Activated naive CD4-positive, alpha-beta T cell treated with anti-CD3 and anti-CD28 coated beads, Interleukin-2, amount 50 U/mL, for 24 hours (primary cell): ENCODE data around the gene TMED6.

Experiments
- H3K27ac Mint-ChIP-seq: one replicate; pipeline ENCODE4 v1.8.0; 2021; ENCODE audit warnings: mild to moderate bottlenecking, mixed read lengths
- H3K27me3 Mint-ChIP-seq: one replicate; pipeline ENCODE4 v1.8.0; 2021; ENCODE audit warnings: mixed read lengths
- H3K36me3 Mint-ChIP-seq: one replicate; pipeline ENCODE4 v1.8.0; 2021; ENCODE audit warnings: mixed read lengths
- H3K4me1 Mint-ChIP-seq: one replicate; pipeline ENCODE4 v1.8.0; 2021; ENCODE audit warnings: mixed read lengths
- H3K4me3 Mint-ChIP-seq: one replicate; pipeline ENCODE4 v1.8.0; 2021; ENCODE audit warnings: mild to moderate bottlenecking, mixed read lengths
- H3K9me3 Mint-ChIP-seq: one replicate; pipeline ENCODE4 v1.8.0; 2021; ENCODE audit warnings: mixed read lengths

TMED6 gene

GRCh38 chr16:69351309-69352027 is at the start of gene TMED6:
Gene TMED6 (minus strand): TSS chr16:69351786. CDS start chr16:69351753, 33 bp downstream.
- H3K4me3 Mint-ChIP-seq = no peak within 1 kb of the TSS
- no peak within 1 kb of the TSS for H3K27ac Mint-ChIP-seq
- H3K9me3 Mint-ChIP-seq = no peaks in the 10 kb centered on the region
- no peaks in the 10 kb centered on the region for H3K27me3 Mint-ChIP-seq
- peaks cover 1% of the 10 kb centered on the region for H3K36me3 Mint-ChIP-seq
- no peaks in the 10 kb centered on the region for H3K4me1 Mint-ChIP-seq

- Mint-ChIP-seq H3K9me3 (no peaks in the 10 kb centered on the region), H3K27me3 (no peaks in the 10 kb centered on the region), H3K27ac (no peak overlapping the region), H3K36me3 (no peaks in the 10 kb centered on the region), H3K4me3 (no peak overlapping the region), H3K4me1 (peaks cover 6% of the 10 kb centered on the region)
These were observed 47.8 kb upstream of the TMED6 start for GRCh38 chr16:69399361-69399760.

- Mint-ChIP-seq H3K27ac (no peak overlapping the region), H3K36me3 (no peaks in the 10 kb centered on the region), H3K4me1 (peaks cover 6% of the 10 kb centered on the region), H3K27me3 (no peaks in the 10 kb centered on the region), H3K4me3 (no peak overlapping the region), H3K9me3 (no peaks in the 10 kb centered on the region)
These were observed 46.4 kb upstream of the TMED6 start for GRCh38 chr16:69397821-69398521.

- no peaks in the 10 kb centered on the region for H3K27me3 Mint-ChIP-seq
- no peaks in the 10 kb centered on the region for H3K36me3 Mint-ChIP-seq
- H3K4me3 Mint-ChIP-seq = peak overlapping the region; percentile 5
- peaks cover 6% of the 10 kb centered on the region for H3K4me1 Mint-ChIP-seq
- H3K9me3 Mint-ChIP-seq = no peaks in the 10 kb centered on the region
- H3K27ac Mint-ChIP-seq = peak overlapping the region; percentile 27
These were observed 44.8 kb upstream of the TMED6 start for GRCh38 chr16:69396187-69397061.

- Mint-ChIP-seq H3K9me3 (no peaks in the 10 kb centered on the region), H3K4me3 (peak overlapping the region; percentile 5), H3K36me3 (no peaks in the 10 kb centered on the region), H3K4me1 (peaks cover 6% of the 10 kb centered on the region), H3K27me3 (no peaks in the 10 kb centered on the region), H3K27ac (peak overlapping the region; percentile 27)
These were observed 44.2 kb upstream of the TMED6 start for GRCh38 chr16:69395859-69396186.

- H3K4me1 Mint-ChIP-seq = peaks cover 6% of the 10 kb centered on the region
- H3K36me3 Mint-ChIP-seq = no peaks in the 10 kb centered on the region
- no peaks in the 10 kb centered on the region for H3K27me3 Mint-ChIP-seq
- H3K9me3 Mint-ChIP-seq = no peaks in the 10 kb centered on the region
- no peak overlapping the region for H3K27ac Mint-ChIP-seq
- H3K4me3 Mint-ChIP-seq = no peak overlapping the region
These were observed 42.6 kb upstream of the TMED6 start for GRCh38 chr16:69393898-69394849.

GRCh38 chr16:69386596-69386995 is 35.0 kb upstream of the TMED6 start:
- Mint-ChIP-seq H3K4me3 (peak overlapping the region; percentile 91), H3K27ac (no peak overlapping the region), H3K9me3 (no peaks in the 10 kb centered on the region), H3K27me3 (no peaks in the 10 kb centered on the region), H3K4me1 (peaks cover 28% of the 10 kb centered on the region), H3K36me3 (peaks cover 15% of the 10 kb centered on the region)

- peaks cover 15% of the 10 kb centered on the region for H3K36me3 Mint-ChIP-seq
- peak overlapping the region; percentile 97 for H3K27ac Mint-ChIP-seq
- no peaks in the 10 kb centered on the region for H3K27me3 Mint-ChIP-seq
- peaks cover 32% of the 10 kb centered on the region for H3K4me1 Mint-ChIP-seq
- no peaks in the 10 kb centered on the region for H3K9me3 Mint-ChIP-seq
- H3K4me3 Mint-ChIP-seq = peak overlapping the region; percentile 91
These were observed 33.4 kb upstream of the TMED6 start for GRCh38 chr16:69384974-69385373.

GRCh38 chr16:69382421-69382820 is 30.8 kb upstream of the TMED6 start:
- H3K27me3 Mint-ChIP-seq = no peaks in the 10 kb centered on the region
- peak overlapping the region; percentile 46 for H3K27ac Mint-ChIP-seq
- peak overlapping the region; percentile 9 for H3K4me3 Mint-ChIP-seq
- peaks cover 48% of the 10 kb centered on the region for H3K4me1 Mint-ChIP-seq
- no peaks in the 10 kb centered on the region for H3K9me3 Mint-ChIP-seq
- H3K36me3 Mint-ChIP-seq = peaks cover 28% of the 10 kb centered on the region

GRCh38 chr16:69381231-69381630 is 29.6 kb upstream of the TMED6 start:
- Mint-ChIP-seq H3K27ac (no peak overlapping the region), H3K4me3 (no peak overlapping the region), H3K9me3 (no peaks in the 10 kb centered on the region), H3K27me3 (no peaks in the 10 kb centered on the region), H3K4me1 (peaks cover 48% of the 10 kb centered on the region), H3K36me3 (peaks cover 28% of the 10 kb centered on the region)

GRCh38 chr16:69378760-69379159 is 27.2 kb upstream of the TMED6 start:
- Mint-ChIP-seq H3K4me3 (peak overlapping the region; percentile 62), H3K4me1 (peaks cover 38% of the 10 kb centered on the region), H3K27ac (peak overlapping the region; percentile 95)

GRCh38 chr16:69378036-69378435 is 26.4 kb upstream of the TMED6 start:
- no peak overlapping the region for H3K4me3 Mint-ChIP-seq
- H3K27ac Mint-ChIP-seq = peak overlapping the region; percentile 68
- peaks cover 35% of the 10 kb centered on the region for H3K4me1 Mint-ChIP-seq
- peaks cover 18% of the 10 kb centered on the region for H3K36me3 Mint-ChIP-seq
- no peaks in the 10 kb centered on the region for H3K9me3 Mint-ChIP-seq
- no peaks in the 10 kb centered on the region for H3K27me3 Mint-ChIP-seq

More at GRCh38 chr16:69378760-69379159, 27.2 kb upstream of the TMED6 start:
- Mint-ChIP-seq H3K36me3 (peaks cover 21% of the 10 kb centered on the region), H3K9me3 (no peaks in the 10 kb centered on the region), H3K27me3 (no peaks in the 10 kb centered on the region)

- Mint-ChIP-seq H3K27me3 (no peaks in the 10 kb centered on the region), H3K9me3 (no peaks in the 10 kb centered on the region), H3K27ac (no peak overlapping the region), H3K4me3 (no peak overlapping the region), H3K36me3 (peaks cover 15% of the 10 kb centered on the region), H3K4me1 (peaks cover 31% of the 10 kb centered on the region)
These were observed 24.9 kb upstream of the TMED6 start for GRCh38 chr16:69376393-69377059.

GRCh38 chr16:69373019-69373418 is 21.4 kb upstream of the TMED6 start:
- Mint-ChIP-seq H3K9me3 (no peaks in the 10 kb centered on the region), H3K4me1 (peaks cover 18% of the 10 kb centered on the region), H3K36me3 (peaks cover 16% of the 10 kb centered on the region), H3K4me3 (no peak overlapping the region), H3K27me3 (no peaks in the 10 kb centered on the region), H3K27ac (no peak overlapping the region)
